Effector CD8-positive, alpha-beta T cell (primary cell): ENCODE measurements around the gene OR2T8.

Experiments used
- DNase-seq: peaks from one replicate; lab custom pipeline; 2025; lab: John Stamatoyannopoulos, UW

OR2T8 gene

DNA sequence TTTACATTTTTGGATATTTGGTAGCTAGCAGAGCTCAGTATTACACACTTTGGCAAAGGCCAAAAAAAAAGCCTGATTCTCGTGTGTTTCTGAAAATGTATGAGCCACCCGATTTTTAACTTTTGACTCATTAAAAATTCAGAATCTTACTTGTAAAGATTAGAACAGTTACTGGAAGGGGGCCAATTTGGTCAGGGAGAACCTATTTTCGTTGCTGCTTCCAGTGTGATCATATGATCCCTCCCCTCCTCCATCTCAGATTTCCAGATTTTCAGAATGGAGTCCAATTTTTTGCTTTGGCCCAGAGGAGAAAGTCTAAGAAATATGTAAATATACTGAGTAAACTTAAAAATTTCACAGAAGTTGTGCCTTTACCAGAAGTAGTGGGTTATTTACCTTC is 41.7 kb downstream of the OR2T8 start:
- no peak for DNase-seq

DNA sequence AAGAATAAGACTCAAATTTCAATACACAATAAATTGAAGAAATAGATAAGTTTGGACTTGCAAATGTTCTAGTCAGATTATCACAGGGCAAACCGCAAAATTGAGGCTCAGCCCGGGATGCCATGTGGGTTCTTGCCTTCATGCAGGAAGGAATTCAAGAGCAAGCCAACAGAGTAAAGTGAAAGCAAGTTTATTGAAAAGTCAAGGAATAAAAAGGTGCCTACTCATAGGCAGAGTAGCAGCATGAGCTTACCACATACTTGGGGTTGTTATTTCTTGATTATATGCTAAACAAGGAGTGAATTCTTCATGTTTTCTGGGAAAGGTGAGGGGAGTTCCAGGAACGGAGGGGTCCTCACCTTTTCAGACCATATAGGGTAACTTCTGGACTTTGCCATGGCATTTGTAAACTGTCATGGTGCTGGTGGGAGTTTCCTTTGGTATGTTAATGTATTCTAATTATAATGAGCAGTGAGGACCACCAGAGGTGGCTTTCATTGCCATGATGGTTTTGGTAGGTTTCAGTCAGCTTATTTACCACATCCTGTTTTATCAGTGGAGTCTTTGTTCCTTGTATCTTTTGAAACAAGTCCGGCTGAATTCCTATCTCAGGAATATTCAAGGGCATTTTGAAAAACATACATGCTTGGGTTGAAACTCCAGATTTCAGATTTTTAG is 43.0 kb downstream of the OR2T8 start:
- DNase-seq = no peak

DNA sequence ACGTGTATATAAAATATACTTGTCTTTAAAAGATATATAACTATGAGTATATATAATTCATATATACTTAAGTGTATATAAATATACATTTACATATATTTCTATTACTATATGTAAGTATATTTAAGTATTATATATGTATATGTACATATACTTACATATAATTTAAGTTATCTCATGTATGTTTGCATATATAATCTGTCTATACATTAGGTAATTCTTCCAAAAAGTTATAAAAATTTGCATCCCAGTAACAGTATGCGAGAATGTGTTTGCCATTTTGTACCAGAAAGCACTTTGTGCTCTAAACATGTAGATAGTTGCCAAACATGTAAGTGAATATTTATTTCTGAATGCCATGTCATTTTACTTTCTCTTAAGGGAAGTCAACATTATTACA is 44.9 kb downstream of the OR2T8 start, which contains the start of gene OR2AK2:
TSS of gene OR2AK2 (plus strand) at position 301 of the 400 bp plus-strand sequence. CDS start 144 bp downstream, outside the sequence.
- no peak for DNase-seq

DNA sequence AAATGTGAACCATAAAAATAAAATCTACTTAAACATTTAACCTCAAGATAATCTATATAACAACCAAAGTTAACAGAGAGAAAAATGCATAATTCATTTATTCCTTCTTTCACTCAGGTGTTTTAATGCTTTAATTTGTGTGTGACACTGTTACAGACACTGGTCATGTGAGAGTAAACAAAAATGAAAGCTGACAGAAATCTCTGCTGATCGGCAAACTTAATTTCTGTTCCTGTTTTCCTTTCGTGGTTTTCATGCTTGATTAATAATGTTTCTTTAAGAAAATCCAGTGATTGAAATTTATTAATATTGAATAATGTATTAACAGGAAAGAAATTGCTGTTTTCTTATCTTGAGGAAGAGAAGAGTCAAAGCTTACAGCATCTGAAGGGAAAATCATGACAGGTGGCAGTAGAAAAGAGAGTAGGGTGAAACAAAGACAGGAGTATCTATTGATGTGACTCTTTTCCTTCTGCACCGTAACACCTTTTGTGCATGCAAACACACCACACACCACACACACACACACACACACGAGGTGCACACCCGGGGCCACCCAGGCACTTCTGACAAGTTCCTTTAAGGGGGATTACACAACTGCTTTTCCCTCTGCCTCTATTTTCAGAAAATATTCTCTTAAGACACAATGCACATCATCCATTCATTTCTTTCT is 46.6 kb downstream of the OR2T8 start:
- no peak for DNase-seq
